IPS-11a (cell line): ENCODE results near the gene PIP5KL1.

ENCODE experiments used
- H3K4me3 ChIP-seq: one replicate; pipeline ENCODE4 v1.5.1; 2013; ENCODE audit warnings: low read depth, low read length, control low read depth

Gene PIP5KL1

DNA sequence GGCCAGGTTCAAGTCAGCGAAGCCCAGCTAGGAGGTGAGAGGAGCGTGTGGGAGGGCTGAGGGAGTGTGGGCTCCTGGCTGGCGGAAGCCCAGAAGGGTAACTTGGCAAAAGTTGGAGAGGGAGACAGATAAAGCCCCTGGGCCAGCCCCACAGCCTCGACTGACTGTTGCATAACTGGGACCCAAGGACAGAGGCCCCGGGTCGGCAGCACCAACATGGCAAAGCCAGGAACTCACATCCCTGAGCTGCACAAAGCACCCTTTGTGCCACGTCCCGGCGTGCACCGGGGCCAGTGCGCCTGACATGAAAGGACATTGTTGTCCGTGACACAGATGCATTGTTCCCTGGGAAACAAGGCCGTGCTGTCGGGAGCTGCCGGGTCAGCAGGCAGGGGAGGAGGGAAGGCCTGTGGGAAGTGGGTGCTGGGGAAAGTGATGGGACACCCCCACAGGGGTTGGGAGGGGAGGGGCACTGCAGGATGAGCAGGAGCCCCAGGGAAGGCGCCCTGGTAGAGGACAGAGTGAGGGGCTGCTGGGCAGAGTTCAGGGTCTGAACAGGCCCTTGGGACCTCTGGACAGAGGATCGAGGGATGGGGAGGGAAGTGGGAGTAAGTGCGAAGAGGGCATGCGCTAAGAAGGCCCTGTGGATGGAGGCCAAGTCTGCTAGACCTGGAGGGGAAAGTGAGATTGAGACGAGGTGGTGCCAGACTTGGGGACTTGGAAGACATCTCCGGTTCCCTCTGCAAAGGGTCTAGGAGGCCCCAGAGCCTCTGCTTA is 20.1 kb upstream of the PIP5KL1 start:
- no peak overlapping the region for H3K4me3 ChIP-seq

GRCh38 chr9:127949827-127950512 is 19.4 kb upstream of the PIP5KL1 start:
- H3K4me3 ChIP-seq: no peak overlapping the region

GRCh38 chr9:127947841-127948710 is 17.5 kb upstream of the PIP5KL1 start:
- no peak overlapping the region for H3K4me3 ChIP-seq

DNA sequence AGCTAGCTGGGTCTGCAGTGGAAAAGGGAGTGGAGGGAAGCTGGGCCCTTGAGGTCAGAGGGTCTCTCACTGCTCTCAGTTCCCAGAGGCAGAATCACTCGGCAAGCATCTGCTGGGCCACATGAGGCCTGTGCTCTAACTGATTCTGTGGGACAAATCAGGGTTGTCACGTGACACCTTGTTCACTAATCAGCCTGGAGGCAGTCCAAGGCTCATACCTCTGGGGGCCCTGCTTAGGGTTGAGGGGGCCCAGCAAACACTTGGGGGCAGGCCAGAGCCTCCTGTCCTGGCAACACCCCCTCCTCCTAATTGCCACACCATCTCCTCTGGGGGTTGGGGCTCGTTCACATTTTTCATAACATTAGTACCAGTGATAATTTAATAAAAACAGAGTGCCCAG is 16.2 kb upstream of the PIP5KL1 start:
- H3K4me3 ChIP-seq: no peak overlapping the region

DNA sequence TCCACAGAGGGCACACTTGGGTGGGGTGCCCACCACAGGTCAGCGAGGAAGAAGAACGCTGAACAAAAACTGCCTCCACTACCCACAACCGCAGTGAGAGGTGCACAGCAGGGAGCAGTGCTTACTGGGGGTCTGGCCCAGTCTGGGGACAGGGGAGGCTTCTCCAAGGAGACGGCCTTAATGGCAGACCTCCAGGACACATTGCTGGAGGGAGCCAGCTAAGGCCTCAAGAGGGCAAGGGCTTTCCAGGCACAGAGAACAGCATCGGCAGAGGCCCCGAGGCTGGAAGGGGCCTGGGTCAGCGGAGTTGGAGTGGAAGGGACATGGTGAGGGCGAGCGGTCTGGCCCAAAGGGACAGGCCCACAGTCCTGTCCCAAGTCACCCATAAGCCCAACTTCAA is 15.4 kb upstream of the PIP5KL1 start:
- no peak overlapping the region for H3K4me3 ChIP-seq

GRCh38 chr9:127945338-127945737 is 14.8 kb upstream of the PIP5KL1 start:
- H3K4me3 ChIP-seq: no peak overlapping the region

GRCh38 chr9:127944586-127945218 is 14.1 kb upstream of the PIP5KL1 start:
- H3K4me3 ChIP-seq: no peak overlapping the region

DNA sequence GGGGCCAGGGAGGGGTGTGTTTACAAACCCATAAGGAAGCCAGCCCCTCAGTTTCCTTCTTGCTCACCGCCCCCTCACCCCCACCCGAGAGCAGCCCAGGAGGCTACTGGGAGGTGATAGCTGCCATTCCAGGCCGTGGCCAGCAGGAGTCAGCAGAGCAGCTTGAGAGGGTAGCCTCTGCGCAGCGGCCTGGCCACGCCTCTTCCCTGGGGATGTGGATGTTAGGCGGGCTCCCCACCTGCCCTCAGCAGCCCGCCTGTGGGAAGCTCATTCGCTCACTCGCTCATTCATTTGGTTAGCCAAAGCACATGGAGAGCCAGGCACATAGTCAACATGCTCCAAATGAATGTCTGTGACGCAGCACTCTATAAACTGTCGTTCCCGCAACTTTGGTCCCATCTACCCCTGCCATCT is 13.2 kb upstream of the PIP5KL1 start:
- no peak overlapping the region for H3K4me3 ChIP-seq

GRCh38 chr9:127943011-127943662 is 12.6 kb upstream of the PIP5KL1 start:
- no peak overlapping the region for H3K4me3 ChIP-seq

DNA sequence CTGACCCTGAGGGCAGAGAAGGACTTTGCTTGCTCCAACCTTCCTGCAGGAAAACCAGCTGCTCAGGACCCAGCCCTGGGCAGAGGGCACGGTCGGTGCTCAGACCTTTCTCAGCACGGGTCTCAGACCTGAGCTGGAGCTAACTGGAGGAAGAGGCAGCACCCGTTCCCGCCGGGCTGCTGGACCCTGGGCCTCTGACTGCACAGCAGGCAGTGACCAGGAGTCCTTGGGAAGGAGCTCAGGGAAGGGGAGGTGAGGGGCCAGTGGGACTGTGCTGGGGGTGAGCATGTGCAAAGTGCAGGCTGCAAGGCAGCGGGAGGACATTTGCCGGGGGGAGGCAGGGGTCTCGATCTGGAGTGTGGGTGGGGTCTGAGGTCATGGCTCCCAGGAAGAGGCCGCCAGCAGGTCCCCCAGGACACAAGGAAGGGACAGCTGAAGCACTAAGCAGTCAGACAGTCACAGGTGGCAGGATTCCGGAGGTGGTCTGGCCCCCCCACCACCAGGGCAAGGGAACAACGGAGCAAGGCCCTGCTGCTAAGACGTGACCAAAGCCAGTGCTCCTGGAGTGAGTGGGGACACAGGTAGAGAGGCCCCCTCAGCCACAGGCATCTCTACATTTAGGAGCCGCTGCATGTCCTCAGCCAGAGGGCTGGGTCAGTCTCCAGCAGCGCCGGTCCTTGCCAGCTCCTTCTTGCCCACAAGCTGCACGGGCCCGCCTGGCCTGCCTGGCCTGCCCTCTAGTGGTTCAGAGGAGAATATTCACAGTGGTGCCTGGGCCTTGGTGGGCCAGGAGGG is 11.8 kb upstream of the PIP5KL1 start:
- H3K4me3 ChIP-seq: no peak overlapping the region

DNA sequence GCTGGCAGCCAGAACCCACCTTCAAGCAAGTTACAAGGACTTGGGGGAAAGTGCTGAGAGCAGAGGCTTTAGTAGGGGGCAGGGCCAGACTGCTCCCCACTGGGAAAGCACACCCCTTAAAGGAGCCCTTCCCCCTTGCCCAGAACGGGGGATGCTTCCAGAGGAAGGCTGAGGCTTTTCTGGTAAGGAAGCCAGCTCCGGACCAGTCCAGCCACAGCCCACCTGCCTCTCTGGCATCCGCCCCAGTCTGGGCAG is 11.3 kb upstream of the PIP5KL1 start:
- no peak overlapping the region for H3K4me3 ChIP-seq

DNA sequence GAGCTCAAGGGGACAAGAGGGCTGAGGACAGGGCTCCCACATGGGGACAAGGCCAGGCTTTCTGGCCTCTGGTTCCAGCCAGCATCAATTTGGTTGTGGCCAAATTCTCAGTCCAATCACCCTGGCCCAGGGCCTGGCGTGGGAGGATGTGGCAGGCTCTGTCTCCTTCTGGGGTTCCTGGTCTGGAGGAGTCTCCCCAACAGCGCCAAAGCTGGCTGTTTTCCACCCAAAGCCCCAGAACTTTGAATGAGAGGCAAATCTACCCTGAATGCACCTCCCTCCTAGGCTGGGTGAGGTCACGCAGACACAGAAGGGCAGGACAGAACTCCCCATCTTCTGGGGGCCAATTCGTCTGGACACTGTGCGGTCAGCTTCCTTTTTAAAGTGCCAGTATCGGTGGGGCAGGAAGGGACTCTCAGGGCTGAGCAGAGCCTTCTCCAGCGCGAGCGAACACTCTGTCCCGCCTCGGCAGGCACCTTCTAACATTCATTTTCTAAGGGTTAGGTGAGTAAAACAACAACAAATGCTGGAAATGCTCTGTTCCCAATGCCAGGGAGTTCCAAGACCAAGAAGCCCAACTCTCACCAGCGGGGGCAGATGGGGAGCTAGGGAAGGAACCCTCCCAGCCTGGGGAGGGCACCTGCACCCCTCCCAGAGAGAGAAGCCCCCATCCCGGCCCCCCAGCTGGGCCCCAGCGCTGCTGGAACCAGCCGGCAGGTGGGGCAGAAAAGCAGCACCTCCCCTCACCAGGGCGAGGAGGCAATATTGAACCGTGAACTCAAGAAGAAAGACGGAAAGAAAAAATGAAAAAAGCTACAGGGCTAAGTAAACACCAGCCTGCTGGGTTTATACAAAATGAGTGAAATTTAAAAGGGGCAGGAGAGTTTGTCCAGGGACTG is 10.7 kb upstream of the PIP5KL1 start:
- no peak overlapping the region for H3K4me3 ChIP-seq

DNA sequence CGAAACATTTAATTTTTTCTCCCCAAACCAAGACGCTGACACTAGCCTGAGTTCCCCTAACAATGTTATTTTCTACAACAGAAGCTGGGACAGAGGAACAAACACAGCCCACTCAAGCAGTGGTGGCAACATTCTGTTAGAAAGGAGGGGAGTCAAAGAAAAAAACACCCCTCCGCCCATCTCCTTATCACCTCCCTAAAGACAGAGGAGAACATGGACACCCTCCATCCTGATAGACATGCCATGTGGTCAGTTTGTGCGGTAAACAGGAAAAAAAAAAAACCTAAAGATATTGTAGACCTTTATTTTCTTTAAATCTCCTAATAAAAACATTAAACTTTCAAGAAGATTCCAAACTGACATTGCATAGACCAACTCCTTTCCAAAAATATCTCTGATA is 10.0 kb upstream of the PIP5KL1 start:
- H3K4me3 ChIP-seq: no peak overlapping the region

DNA sequence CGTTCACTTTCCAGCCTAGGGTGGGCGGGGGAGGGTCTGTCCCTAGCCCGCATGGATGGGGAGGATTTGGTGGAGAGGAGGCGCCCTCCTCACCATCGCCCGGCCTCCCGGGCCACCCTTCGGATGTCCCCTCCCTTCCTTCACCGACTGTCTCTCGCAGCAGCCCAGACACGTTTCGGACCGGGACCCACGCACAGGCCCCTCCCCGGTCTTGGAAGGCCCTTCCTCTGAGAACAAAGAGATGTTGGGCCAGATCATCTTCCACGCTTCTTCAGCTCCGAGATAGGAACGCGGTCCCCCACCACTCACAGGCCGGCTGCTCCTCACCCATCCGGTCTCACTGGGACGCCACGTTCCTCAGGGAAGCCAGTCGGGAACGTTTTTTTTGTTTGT is 7.7 kb upstream of the PIP5KL1 start:
- H3K4me3 ChIP-seq: peak overlapping the region; percentile 97

GRCh38 chr9:127937388-127938297 is 7.1 kb upstream of the PIP5KL1 start, which contains the start of gene DPM2:
Gene DPM2 (minus strand): TSS chr9:127937854. CDS start chr9:127937820, 34 bp downstream.
- H3K4me3 ChIP-seq: peak within 1 kb of the TSS; percentile 97

GRCh38 chr9:127937056-127937387 is 6.4 kb upstream of the PIP5KL1 start:
- peak overlapping the region; percentile 97 for H3K4me3 ChIP-seq

- H3K4me3 ChIP-seq: no peak overlapping the region
Measured at GRCh38 chr9:127936347-127936852, 5.8 kb upstream of the PIP5KL1 start.

- H3K4me3 ChIP-seq: no peak overlapping the region
Measured at GRCh38 chr9:127935765-127936221, 5.2 kb upstream of the PIP5KL1 start.
